Measurements from ENCODE around the gene ALPG.
"Not testable (repeated sequence)": the region's sequence is repeated elsewhere in the genome, so short reads cannot be mapped to it uniquely, and the experiment has no call there.

Gene ALPG

GRCh38 chr2:232406556-232407310, at the start of gene ALPG:
Gene ALPG, plus strand, starts transcription at chr2:232406844. Its CDS starts 51 bp downstream, at chr2:232406895.
- DNase-seq = no peak

- no peak for DNase-seq
These were observed 45.0 kb upstream of the ALPG start for GRCh38 chr2:232361646-232362045.

GRCh38 chr2:232362174-232362900, 44.3 kb upstream of the ALPG start:
- no peak for DNase-seq

- DNase-seq = not testable (repeated sequence)
These were observed 43.4 kb upstream of the ALPG start for GRCh38 chr2:232363064-232363783.

GRCh38 chr2:232363784-232364615, 42.6 kb upstream of the ALPG start:
- no peak for DNase-seq

- not testable (repeated sequence) for DNase-seq
These were observed 41.6 kb upstream of the ALPG start for GRCh38 chr2:232364806-232365594.

GRCh38 chr2:232365621-232366321, 40.9 kb upstream of the ALPG start:
- no peak for DNase-seq

- not testable (repeated sequence) for DNase-seq
These were observed 40.2 kb upstream of the ALPG start for GRCh38 chr2:232366461-232366860.

- no peak for DNase-seq
These were observed 39.6 kb upstream of the ALPG start for GRCh38 chr2:232367016-232367415.

- DNase-seq = no peak
These were observed 38.9 kb upstream of the ALPG start for GRCh38 chr2:232367591-232368233.

GRCh38 chr2:232368311-232368731, 38.3 kb upstream of the ALPG start:
- DNase-seq = no peak

- no peak for DNase-seq
These were observed 37.3 kb upstream of the ALPG start for GRCh38 chr2:232369126-232369951.

- not testable (repeated sequence) for DNase-seq
These were observed 36.6 kb upstream of the ALPG start for GRCh38 chr2:232370007-232370406.

- no peak for DNase-seq
These were observed 34.1 kb upstream of the ALPG start for GRCh38 chr2:232372231-232373208.

- DNase-seq = no peak
These were observed 32.3 kb upstream of the ALPG start for GRCh38 chr2:232374356-232374755.

GRCh38 chr2:232375164-232375563, 31.5 kb upstream of the ALPG start:
- DNase-seq = no peak

GRCh38 chr2:232376260-232376659, 30.4 kb upstream of the ALPG start:
- no peak for DNase-seq

- no peak for DNase-seq
These were observed 29.9 kb upstream of the ALPG start for GRCh38 chr2:232376713-232377112.
